Measurements from ENCODE around the gene PRPF38B. TPM values are rescaled to one million over a fixed set of nuclear protein-coding genes. Genes with fewer than 3 reads are reported as not detected.

The PRPF38B gene
- total and polyA plus RNA-seq, 2 experiments from 2014 or later: 40.5 to 86.4 TPM

DNA sequence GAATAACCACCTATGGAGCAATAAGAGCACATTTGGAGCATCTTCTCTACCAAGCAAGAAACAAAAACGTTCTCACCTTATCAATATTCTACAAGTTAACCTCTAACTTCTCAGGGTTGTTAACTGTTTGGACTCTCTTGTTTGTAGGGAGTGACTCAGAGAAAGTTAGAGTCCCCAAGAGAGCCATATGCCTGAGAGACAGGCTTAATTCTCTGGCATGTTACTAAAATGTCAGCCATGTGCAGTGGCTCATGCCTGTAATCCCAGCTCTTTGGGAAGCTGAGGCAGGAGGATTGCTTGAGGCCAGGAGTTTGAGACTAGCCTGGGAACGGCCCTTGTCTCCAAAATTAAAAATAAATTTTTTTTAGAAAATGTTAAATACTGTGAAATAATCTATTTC is 27.0 kb upstream of the PRPF38B start (continued):
- TF ChIP-seq, protein P1, sequence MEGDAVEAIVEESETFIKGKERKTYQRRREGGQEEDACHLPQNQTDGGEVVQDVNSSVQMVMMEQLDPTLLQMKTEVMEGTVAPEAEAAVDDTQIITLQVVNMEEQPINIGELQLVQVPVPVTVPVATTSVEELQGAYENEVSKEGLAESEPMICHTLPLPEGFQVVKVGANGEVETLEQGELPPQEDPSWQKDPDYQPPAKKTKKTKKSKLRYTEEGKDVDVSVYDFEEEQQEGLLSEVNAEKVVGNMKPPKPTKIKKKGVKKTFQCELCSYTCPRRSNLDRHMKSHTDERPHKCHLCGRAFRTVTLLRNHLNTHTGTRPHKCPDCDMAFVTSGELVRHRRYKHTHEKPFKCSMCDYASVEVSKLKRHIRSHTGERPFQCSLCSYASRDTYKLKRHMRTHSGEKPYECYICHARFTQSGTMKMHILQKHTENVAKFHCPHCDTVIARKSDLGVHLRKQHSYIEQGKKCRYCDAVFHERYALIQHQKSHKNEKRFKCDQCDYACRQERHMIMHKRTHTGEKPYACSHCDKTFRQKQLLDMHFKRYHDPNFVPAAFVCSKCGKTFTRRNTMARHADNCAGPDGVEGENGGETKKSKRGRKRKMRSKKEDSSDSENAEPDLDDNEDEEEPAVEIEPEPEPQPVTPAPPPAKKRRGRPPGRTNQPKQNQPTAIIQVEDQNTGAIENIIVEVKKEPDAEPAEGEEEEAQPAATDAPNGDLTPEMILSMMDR (conservative IDR thresholded peaks at IDR 0.05; ENCODE audit: low read depth in 2 of 2): no peak

DNA sequence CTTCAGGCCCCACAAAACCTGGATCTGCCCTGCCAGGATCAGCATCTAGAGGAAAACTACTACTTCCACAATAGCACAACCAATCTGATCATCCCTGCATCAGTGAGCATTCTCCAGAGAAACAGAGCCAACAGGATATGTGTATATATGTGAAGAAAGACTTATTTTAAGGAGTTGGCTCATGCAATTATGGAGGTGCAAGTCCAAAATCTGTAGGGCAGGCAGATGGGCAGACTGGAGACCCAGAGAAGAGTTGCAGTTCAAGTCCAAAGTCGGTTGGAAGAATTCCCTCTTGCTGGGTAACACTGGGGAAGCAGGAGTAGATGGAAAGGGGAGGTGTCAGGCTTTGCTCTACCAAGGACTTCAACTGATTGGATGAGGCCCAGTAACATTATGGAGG is 26.3 kb upstream of the PRPF38B start:
- peaks cover 15% of the 10 kb centered on the region for H3K27me3 ChIP-seq (ENCODE audit: insufficient read depth)
- H3K36me3 Mint-ChIP-seq (ENCODE audit: low read depth): peaks cover 2% of the 10 kb centered on the region; the same call in 1 of the 3 replicates
- H3K79me2 ChIP-seq (replicated peaks; ENCODE audit: insufficient read depth): no peaks in the 10 kb centered on the region
- H3K4me2 ChIP-seq: no peak overlapping the region
- H2AFZ ChIP-seq: no peak overlapping the region
- no peaks in the 10 kb centered on the region; the same call in 1 of the 2 replicates for H3K4me1 ChIP-seq (ENCODE audit: insufficient read depth)
- no peak overlapping the region for H3K27ac Mint-ChIP-seq
- H3F3A ChIP-seq (replicated peaks; ENCODE audit: low read depth): no peaks in the 10 kb centered on the region
- no peak overlapping the region for H3K4me3 Mint-ChIP-seq
- H4K20me1 ChIP-seq (replicated peaks; ENCODE audit: insufficient read depth): no peaks in the 10 kb centered on the region
- no peak overlapping the region for H3K27ac ChIP-seq (ENCODE audit: low read depth)
- H3K4me1 Mint-ChIP-seq: no peaks in the 10 kb centered on the region; the same call in 2 of the 3 replicates
- no peak overlapping the region for H3K4me3 ChIP-seq
- no peak for ATAC-seq
- H3K9me2 ChIP-seq (ENCODE audit: insufficient read depth): no peaks in the 10 kb centered on the region
- H3K36me3 ChIP-seq (ENCODE audit: insufficient read depth): no peaks in the 10 kb centered on the region
- no peak for DNase-seq (ENCODE audit: low spot score)
- peaks cover 13% of the 10 kb centered on the region for H3K27me3 Mint-ChIP-seq (ENCODE audit: insufficient read depth, low read depth, poor library complexity)
- peaks cover 9% of the 10 kb centered on the region; the same call in 2 of the 3 replicates for H3K9me3 Mint-ChIP-seq
- TF ChIP-seq EZH2 (IDR thresholded peaks at IDR 0.05; ENCODE audit: low read depth, unreplicated experiment): no peak
- TF ChIP-seq POLR2AphosphoS5 (IDR thresholded peaks at IDR 0.05; ENCODE audit: low read depth): no peak
- no peak for TF ChIP-seq EZH2phosphoT487 (IDR thresholded peaks at IDR 0.05; ENCODE audit: unreplicated experiment)
- TF ChIP-seq, protein P1 (conservative IDR thresholded peaks at IDR 0.05; ENCODE audit: low read depth in 2 of 2): no peak
- TF ChIP-seq JUNB (IDR thresholded peaks at IDR 0.05; ENCODE audit: unreplicated experiment): no peak
- TF ChIP-seq CREB1 (CRISPR knock-in tag; IDR thresholded peaks at IDR 0.05; ENCODE audit: low read depth): no peak
- TF ChIP-seq, protein P2, sequence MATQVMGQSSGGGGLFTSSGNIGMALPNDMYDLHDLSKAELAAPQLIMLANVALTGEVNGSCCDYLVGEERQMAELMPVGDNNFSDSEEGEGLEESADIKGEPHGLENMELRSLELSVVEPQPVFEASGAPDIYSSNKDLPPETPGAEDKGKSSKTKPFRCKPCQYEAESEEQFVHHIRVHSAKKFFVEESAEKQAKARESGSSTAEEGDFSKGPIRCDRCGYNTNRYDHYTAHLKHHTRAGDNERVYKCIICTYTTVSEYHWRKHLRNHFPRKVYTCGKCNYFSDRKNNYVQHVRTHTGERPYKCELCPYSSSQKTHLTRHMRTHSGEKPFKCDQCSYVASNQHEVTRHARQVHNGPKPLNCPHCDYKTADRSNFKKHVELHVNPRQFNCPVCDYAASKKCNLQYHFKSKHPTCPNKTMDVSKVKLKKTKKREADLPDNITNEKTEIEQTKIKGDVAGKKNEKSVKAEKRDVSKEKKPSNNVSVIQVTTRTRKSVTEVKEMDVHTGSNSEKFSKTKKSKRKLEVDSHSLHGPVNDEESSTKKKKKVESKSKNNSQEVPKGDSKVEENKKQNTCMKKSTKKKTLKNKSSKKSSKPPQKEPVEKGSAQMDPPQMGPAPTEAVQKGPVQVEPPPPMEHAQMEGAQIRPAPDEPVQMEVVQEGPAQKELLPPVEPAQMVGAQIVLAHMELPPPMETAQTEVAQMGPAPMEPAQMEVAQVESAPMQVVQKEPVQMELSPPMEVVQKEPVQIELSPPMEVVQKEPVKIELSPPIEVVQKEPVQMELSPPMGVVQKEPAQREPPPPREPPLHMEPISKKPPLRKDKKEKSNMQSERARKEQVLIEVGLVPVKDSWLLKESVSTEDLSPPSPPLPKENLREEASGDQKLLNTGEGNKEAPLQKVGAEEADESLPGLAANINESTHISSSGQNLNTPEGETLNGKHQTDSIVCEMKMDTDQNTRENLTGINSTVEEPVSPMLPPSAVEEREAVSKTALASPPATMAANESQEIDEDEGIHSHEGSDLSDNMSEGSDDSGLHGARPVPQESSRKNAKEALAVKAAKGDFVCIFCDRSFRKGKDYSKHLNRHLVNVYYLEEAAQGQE (IDR thresholded peaks at IDR 0.05; ENCODE audit: unreplicated experiment): no peak
- TF ChIP-seq, protein P3, sequence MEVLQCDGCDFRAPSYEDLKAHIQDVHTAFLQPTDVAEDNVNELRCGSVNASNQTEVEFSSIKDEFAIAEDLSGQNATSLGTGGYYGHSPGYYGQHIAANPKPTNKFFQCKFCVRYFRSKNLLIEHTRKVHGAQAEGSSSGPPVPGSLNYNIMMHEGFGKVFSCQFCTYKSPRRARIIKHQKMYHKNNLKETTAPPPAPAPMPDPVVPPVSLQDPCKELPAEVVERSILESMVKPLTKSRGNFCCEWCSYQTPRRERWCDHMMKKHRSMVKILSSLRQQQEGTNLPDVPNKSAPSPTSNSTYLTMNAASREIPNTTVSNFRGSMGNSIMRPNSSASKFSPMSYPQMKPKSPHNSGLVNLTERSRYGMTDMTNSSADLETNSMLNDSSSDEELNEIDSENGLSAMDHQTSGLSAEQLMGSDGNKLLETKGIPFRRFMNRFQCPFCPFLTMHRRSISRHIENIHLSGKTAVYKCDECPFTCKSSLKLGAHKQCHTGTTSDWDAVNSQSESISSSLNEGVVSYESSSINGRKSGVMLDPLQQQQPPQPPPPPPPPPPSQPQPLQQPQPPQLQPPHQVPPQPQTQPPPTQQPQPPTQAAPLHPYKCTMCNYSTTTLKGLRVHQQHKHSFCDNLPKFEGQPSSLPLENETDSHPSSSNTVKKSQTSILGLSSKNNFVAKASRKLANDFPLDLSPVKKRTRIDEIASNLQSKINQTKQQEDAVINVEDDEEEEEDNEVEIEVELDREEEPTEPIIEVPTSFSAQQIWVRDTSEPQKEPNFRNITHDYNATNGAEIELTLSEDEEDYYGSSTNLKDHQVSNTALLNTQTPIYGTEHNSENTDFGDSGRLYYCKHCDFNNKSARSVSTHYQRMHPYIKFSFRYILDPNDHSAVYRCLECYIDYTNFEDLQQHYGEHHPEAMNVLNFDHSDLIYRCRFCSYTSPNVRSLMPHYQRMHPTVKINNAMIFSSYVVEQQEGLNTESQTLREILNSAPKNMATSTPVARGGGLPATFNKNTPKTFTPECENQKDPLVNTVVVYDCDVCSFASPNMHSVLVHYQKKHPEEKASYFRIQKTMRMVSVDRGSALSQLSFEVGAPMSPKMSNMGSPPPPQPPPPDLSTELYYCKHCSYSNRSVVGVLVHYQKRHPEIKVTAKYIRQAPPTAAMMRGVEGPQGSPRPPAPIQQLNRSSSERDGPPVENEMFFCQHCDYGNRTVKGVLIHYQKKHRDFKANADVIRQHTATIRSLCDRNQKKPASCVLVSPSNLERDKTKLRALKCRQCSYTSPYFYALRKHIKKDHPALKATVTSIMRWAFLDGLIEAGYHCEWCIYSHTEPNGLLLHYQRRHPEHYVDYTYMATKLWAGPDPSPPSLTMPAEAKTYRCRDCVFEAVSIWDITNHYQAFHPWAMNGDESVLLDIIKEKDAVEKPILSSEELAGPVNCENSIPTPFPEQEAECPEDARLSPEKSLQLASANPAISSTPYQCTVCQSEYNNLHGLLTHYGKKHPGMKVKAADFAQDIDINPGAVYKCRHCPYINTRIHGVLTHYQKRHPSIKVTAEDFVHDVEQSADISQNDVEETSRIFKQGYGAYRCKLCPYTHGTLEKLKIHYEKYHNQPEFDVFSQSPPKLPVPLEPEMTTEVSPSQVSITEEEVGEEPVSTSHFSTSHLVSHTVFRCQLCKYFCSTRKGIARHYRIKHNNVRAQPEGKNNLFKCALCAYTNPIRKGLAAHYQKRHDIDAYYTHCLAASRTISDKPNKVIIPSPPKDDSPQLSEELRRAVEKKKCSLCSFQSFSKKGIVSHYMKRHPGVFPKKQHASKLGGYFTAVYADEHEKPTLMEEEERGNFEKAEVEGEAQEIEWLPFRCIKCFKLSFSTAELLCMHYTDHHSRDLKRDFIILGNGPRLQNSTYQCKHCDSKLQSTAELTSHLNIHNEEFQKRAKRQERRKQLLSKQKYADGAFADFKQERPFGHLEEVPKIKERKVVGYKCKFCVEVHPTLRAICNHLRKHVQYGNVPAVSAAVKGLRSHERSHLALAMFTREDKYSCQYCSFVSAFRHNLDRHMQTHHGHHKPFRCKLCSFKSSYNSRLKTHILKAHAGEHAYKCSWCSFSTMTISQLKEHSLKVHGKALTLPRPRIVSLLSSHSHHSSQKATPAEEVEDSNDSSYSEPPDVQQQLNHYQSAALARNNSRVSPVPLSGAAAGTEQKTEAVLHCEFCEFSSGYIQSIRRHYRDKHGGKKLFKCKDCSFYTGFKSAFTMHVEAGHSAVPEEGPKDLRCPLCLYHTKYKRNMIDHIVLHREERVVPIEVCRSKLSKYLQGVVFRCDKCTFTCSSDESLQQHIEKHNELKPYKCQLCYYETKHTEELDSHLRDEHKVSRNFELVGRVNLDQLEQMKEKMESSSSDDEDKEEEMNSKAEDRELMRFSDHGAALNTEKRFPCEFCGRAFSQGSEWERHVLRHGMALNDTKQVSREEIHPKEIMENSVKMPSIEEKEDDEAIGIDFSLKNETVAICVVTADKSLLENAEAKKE (CRISPR knock-in tag; IDR thresholded peaks at IDR 0.05): no peak
- TF ChIP-seq, protein P4, sequence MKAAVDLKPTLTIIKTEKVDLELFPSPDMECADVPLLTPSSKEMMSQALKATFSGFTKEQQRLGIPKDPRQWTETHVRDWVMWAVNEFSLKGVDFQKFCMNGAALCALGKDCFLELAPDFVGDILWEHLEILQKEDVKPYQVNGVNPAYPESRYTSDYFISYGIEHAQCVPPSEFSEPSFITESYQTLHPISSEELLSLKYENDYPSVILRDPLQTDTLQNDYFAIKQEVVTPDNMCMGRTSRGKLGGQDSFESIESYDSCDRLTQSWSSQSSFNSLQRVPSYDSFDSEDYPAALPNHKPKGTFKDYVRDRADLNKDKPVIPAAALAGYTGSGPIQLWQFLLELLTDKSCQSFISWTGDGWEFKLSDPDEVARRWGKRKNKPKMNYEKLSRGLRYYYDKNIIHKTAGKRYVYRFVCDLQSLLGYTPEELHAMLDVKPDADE (IDR thresholded peaks at IDR 0.05): no peak
- no peak for TF ChIP-seq ZNF331 (CRISPR knock-in tag; IDR thresholded peaks at IDR 0.05; ENCODE audit: low read depth)
